HG03039 (cell line): ENCODE data around the gene LRP8.
"Not testable (repeated sequence)": the region's sequence is repeated elsewhere in the genome, so short reads cannot be mapped to it uniquely, and the experiment has no call there.

Source experiments
- ATAC-seq: cut with Tn5 transposase; IDR thresholded peaks from one replicate; pipeline ENCODE4 v1.9.1; 2021; ENCODE audit warnings: mild to moderate bottlenecking, moderate library complexity; ENCODE audit not compliant: unreplicated experiment

Gene LRP8

GRCh38 chr1:53285969-53286760 lies 41.7 kb downstream of the LRP8 start:
- ATAC-seq = no peak

GRCh38 chr1:53285546-53285945 lies 42.3 kb downstream of the LRP8 start:
- ATAC-seq = no peak

- no peak for ATAC-seq
Measured at GRCh38 chr1:53284224-53285020, 43.4 kb downstream of the LRP8 start.

GRCh38 chr1:53283156-53283555 lies 44.7 kb downstream of the LRP8 start:
- ATAC-seq = not testable (repeated sequence)

- no peak for ATAC-seq
Measured at GRCh38 chr1:53281133-53281532, 46.7 kb downstream of the LRP8 start.

GRCh38 chr1:53280496-53280895 lies 47.4 kb downstream of the LRP8 start:
- ATAC-seq = no peak

GRCh38 chr1:53279296-53280200 lies 48.3 kb downstream of the LRP8 start:
- no peak for ATAC-seq

GRCh38 chr1:53278298-53278725 lies 49.6 kb downstream of the LRP8 start:
- ATAC-seq = no peak

GRCh38 chr1:53277326-53277725 lies 50.5 kb downstream of the LRP8 start:
- no peak for ATAC-seq

- no peak for ATAC-seq
Measured at GRCh38 chr1:53276902-53277281, 51.0 kb downstream of the LRP8 start.

GRCh38 chr1:53276153-53276901 lies 51.5 kb downstream of the LRP8 start:
- ATAC-seq = no peak

GRCh38 chr1:53275566-53275965 lies 52.3 kb downstream of the LRP8 start:
- ATAC-seq = no peak

- ATAC-seq = no peak
Measured at GRCh38 chr1:53274541-53275185, 53.2 kb downstream of the LRP8 start.

GRCh38 chr1:53274026-53274425 lies 53.8 kb downstream of the LRP8 start:
- no peak for ATAC-seq

- ATAC-seq = no peak
Measured at GRCh38 chr1:53273526-53273925, 54.3 kb downstream of the LRP8 start.

- ATAC-seq = no peak
Measured at GRCh38 chr1:53272349-53272748, 55.5 kb downstream of the LRP8 start.

- no peak for ATAC-seq
Measured at GRCh38 chr1:53271446-53272090, 56.3 kb downstream of the LRP8 start.

- no peak for ATAC-seq
Measured at GRCh38 chr1:53270873-53271272, 57.0 kb downstream of the LRP8 start.

GRCh38 chr1:53270107-53270506 lies 57.8 kb downstream of the LRP8 start:
- no peak for ATAC-seq
